Activated naive CD4-positive, alpha-beta T cell treated with anti-CD3 and anti-CD28 coated beads, Interleukin-2, amount 50 U/mL, for 24 hours (primary cell): ENCODE data around the gene EIF2B4.

Experiments
- H3K27ac Mint-ChIP-seq: one replicate; pipeline ENCODE4 v1.8.0; 2021; ENCODE audit warnings: mild to moderate bottlenecking, mixed read lengths
- H3K27me3 Mint-ChIP-seq: one replicate; pipeline ENCODE4 v1.8.0; 2021; ENCODE audit warnings: mixed read lengths
- H3K36me3 Mint-ChIP-seq: one replicate; pipeline ENCODE4 v1.8.0; 2021; ENCODE audit warnings: mixed read lengths
- H3K4me1 Mint-ChIP-seq: one replicate; pipeline ENCODE4 v1.8.0; 2021; ENCODE audit warnings: mixed read lengths
- H3K4me3 Mint-ChIP-seq: one replicate; pipeline ENCODE4 v1.8.0; 2021; ENCODE audit warnings: mild to moderate bottlenecking, mixed read lengths
- H3K9me3 Mint-ChIP-seq: one replicate; pipeline ENCODE4 v1.8.0; 2021; ENCODE audit warnings: mixed read lengths

EIF2B4 gene

DNA sequence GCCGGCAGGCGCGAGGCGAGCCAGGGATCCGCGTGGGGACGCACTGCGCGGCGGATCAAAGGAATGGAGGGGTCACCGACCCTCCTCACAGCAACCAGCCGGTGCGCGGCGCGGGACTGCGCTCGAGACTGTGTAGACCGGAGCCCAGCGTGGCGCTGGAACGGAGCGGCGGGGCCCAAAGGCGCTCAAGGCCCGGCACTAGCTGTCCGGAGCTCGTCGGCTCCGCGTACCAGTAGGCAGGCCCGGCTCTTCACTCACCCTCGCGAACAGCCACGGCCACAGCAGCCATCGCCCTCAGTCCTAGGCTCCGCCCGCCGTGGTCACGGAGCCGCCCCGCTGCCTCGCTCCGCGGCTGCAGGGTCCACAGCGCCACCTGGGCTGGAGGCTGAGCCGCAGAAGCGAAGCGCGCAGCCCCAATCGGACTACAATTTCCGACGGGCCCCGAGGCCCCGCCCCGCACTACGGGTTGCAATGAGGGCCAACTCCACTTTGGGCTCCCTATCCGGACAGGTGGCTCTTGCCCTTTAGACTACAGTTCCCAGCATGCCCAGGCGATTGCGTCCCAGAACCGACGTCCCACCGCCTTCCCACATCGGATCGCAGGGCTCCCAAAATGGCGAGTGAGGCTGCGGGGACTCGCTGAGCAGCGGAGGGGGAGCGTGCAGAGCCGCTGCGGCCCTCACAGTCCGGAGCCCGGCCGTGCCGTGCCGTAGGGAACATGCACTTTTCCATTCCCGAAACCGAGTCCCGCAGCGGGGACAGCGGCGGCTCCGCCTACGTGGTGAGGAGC lies at the start of gene EIF2B4, which contains the start of gene SNX17:
EIF2B4 (minus strand) TSS at position 313 of the 790 bp plus-strand sequence; CDS start at position 289, 24 bp downstream.
SNX17 (plus strand) TSS at position 591 of the 790 bp plus-strand sequence; CDS start at position 719, 128 bp downstream.
- Mint-ChIP-seq H3K4me1 (peaks cover 38% of the 10 kb centered on the region), H3K36me3 (peaks cover 26% of the 10 kb centered on the region), H3K27ac (peak within 1 kb of the TSS; percentile 98), H3K27me3 (no peaks in the 10 kb centered on the region), H3K9me3 (no peaks in the 10 kb centered on the region), H3K4me3 (peak within 1 kb of the TSS; percentile 89)

- H3K27ac Mint-ChIP-seq: no peak overlapping the region
- no peaks in the 10 kb centered on the region for H3K9me3 Mint-ChIP-seq
- peaks cover 3% of the 10 kb centered on the region for H3K4me1 Mint-ChIP-seq
These were observed 46.0 kb upstream of the EIF2B4 start for GRCh38 chr2:27416151-27416550.

GRCh38 chr2:27412419-27413152 lies 42.4 kb upstream of the EIF2B4 start:
- Mint-ChIP-seq H3K27ac (no peak overlapping the region), H3K4me3 (no peak overlapping the region), H3K36me3 (peaks cover 2% of the 10 kb centered on the region), H3K27me3 (peaks cover 2% of the 10 kb centered on the region), H3K4me1 (peaks cover 19% of the 10 kb centered on the region), H3K9me3 (no peaks in the 10 kb centered on the region)

More at GRCh38 chr2:27416151-27416550, 46.0 kb upstream of the EIF2B4 start:
- Mint-ChIP-seq H3K4me3 (no peak overlapping the region), H3K27me3 (peaks cover 2% of the 10 kb centered on the region), H3K36me3 (no peaks in the 10 kb centered on the region)

- peak within 1 kb of the TSS; percentile 96 for H3K4me3 Mint-ChIP-seq
- peak within 1 kb of the TSS; percentile 96 for H3K27ac Mint-ChIP-seq
- no peaks in the 10 kb centered on the region for H3K9me3 Mint-ChIP-seq
- H3K4me1 Mint-ChIP-seq: peaks cover 35% of the 10 kb centered on the region
- H3K27me3 Mint-ChIP-seq: peaks cover 2% of the 10 kb centered on the region
- H3K36me3 Mint-ChIP-seq: peaks cover 6% of the 10 kb centered on the region
These were observed 39.4 kb upstream of the EIF2B4 start, which contains the start of gene PPM1G for GRCh38 chr2:27409321-27410073. Gene PPM1G (minus strand): TSS chr2:27409591. CDS start chr2:27409422, 169 bp downstream.

GRCh38 chr2:27408601-27409320 lies 38.6 kb upstream of the EIF2B4 start:
- Mint-ChIP-seq H3K9me3 (no peaks in the 10 kb centered on the region), H3K27me3 (peaks cover 2% of the 10 kb centered on the region), H3K27ac (peak overlapping the region; percentile 89), H3K4me3 (peak overlapping the region; percentile 96), H3K36me3 (peaks cover 6% of the 10 kb centered on the region), H3K4me1 (peaks cover 43% of the 10 kb centered on the region)

DNA sequence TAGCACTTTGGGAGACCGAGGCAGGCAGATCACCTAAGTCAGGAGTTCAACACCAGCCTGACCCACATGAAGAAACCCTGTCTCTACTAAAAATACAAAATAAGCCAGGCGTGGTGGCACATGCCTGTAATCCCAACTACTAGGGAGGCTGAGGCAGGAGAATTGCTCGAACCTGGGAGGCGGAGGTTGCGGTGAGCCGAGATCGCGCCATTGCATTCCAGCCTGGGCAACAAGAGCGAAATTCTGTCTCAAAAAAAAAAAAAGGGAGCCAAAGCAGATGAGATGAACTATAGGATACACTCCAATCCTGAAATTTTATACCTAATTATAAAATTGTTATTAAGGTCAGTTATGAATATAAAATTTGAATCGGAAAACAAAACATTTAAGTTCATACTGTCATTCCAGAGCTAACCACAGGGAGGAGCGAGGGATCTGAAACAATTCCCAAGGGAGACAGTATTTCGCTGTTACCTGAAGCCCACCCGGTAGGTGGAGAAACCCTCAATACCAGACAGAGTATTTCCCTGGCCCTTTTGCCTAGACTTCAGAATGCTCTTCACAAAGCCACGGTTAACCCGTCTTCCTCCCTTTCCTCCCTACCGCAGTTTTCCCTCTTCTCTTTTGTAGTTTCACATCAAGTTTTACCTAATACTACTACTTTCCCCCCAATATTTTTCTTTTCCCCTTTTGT lies 37.8 kb upstream of the EIF2B4 start:
- peaks cover 6% of the 10 kb centered on the region for H3K36me3 Mint-ChIP-seq
- H3K4me3 Mint-ChIP-seq: peak overlapping the region; percentile 96
- peaks cover 2% of the 10 kb centered on the region for H3K27me3 Mint-ChIP-seq
- H3K9me3 Mint-ChIP-seq: no peaks in the 10 kb centered on the region
- peaks cover 48% of the 10 kb centered on the region for H3K4me1 Mint-ChIP-seq
- peak overlapping the region; percentile 89 for H3K27ac Mint-ChIP-seq

DNA sequence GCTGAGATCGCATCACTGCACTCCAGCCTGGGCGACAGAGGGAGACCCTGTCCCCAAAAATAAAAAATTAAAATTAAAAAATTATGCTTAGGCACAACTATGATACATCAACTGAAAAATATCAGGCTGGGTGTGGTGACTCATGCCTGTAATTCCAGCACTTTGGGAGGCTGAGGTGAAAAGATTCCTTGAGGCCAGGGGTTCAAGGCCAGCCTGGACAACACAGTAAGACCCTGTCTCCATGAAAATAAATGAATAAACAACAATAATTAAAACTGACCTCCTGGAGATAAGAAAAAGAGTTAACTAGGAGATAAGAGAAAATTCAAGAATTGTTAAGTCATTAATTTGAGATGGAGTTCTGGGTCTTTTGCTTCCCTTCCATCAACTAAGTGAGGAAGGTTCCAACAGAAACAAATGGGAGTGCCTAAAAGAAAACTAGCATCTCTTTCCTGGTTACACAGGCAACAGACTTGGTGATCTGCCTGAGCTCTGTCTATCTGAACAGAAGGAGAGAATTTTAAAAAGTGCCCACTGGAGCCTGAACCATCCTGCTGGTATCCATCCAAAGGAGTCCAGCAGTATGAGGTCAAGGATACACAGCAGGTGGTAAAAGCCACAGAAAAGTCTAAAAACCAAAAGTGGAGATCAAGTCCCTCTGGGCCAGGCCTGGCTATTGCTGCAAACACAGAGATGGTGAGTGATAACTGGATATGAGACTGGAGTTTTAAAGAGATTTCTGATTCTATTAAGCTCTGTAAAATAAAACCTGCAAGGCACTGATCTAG lies 30.4 kb upstream of the EIF2B4 start:
- peaks cover 51% of the 10 kb centered on the region for H3K4me1 Mint-ChIP-seq
- peak overlapping the region; percentile 27 for H3K4me3 Mint-ChIP-seq
- no peaks in the 10 kb centered on the region for H3K9me3 Mint-ChIP-seq
- H3K27me3 Mint-ChIP-seq: no peaks in the 10 kb centered on the region
- H3K27ac Mint-ChIP-seq: peak overlapping the region; percentile 32
- H3K36me3 Mint-ChIP-seq: peaks cover 9% of the 10 kb centered on the region

- Mint-ChIP-seq H3K9me3 (no peaks in the 10 kb centered on the region), H3K4me3 (peak overlapping the region; percentile 28), H3K4me1 (peaks cover 45% of the 10 kb centered on the region), H3K27ac (no peak overlapping the region), H3K27me3 (no peaks in the 10 kb centered on the region), H3K36me3 (peaks cover 10% of the 10 kb centered on the region)
These were observed 28.8 kb upstream of the EIF2B4 start for GRCh38 chr2:27398962-27399361.

DNA sequence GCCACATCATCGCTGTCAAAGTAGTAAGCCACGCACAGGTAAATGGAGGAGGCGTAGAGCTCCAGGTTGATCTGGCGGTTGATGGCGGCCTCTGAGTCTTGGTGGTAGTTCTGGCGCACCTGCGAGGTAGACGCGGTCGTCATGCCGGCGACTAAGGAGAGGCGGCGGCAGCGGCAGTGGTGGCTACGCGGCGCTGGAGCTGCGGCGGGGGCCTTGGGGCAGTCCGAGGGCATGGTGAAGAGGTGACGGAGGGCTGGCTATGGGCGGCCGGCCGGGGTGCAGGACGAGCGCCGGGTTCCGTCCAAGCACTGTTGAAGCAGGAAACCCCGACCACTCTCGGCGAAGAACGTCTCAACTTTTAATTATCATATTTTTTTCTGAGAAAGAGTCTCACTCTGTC lies 23.1 kb upstream of the EIF2B4 start:
- Mint-ChIP-seq H3K36me3 (peaks cover 12% of the 10 kb centered on the region), H3K27me3 (no peaks in the 10 kb centered on the region), H3K27ac (no peak overlapping the region), H3K4me1 (peaks cover 43% of the 10 kb centered on the region), H3K9me3 (no peaks in the 10 kb centered on the region), H3K4me3 (no peak overlapping the region)

DNA sequence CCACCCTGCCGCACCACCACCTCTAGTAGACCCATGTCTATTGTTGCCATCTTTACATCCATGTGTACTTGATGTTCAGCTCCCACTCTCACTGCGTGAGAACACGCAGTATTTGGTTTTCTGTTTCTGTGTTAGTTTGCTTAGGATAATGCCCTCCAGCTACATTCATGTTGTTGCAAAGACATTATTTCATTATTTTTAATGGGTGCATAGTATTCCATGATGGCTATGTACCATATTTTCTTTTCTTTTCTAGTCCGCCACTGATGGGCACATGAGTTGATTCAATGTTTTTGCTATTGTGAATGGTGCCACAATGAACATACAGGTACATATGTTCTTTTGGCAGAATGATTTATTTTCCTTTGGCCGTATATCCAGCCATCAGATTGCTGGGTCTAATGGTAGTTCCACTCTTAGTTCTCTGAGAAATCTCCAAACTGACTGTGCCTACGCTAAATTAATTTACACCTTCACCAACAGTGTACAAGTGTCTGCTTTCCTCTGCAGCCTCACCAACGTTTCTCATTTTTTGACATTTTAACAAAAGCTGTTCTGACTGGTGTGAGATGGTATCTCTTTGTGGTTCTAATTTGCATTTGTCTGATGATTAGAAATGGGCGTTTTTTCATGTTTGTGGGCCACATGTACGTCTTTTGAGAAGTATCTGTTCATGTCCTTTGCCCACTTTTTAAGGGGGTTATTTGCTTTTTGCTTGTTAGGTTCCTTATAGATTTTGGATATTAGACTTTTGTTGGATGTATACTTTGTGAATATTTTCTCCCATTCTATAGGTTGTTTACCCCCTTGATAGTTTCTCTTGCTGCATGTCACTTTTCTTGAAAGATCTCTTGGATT lies 20.9 kb upstream of the EIF2B4 start:
- H3K27me3 Mint-ChIP-seq: no peaks in the 10 kb centered on the region
- H3K36me3 Mint-ChIP-seq: peaks cover 12% of the 10 kb centered on the region
- peak overlapping the region; percentile 65 for H3K4me3 Mint-ChIP-seq
- H3K27ac Mint-ChIP-seq: peak overlapping the region; percentile 65
- peaks cover 32% of the 10 kb centered on the region for H3K4me1 Mint-ChIP-seq
- no peaks in the 10 kb centered on the region for H3K9me3 Mint-ChIP-seq

DNA sequence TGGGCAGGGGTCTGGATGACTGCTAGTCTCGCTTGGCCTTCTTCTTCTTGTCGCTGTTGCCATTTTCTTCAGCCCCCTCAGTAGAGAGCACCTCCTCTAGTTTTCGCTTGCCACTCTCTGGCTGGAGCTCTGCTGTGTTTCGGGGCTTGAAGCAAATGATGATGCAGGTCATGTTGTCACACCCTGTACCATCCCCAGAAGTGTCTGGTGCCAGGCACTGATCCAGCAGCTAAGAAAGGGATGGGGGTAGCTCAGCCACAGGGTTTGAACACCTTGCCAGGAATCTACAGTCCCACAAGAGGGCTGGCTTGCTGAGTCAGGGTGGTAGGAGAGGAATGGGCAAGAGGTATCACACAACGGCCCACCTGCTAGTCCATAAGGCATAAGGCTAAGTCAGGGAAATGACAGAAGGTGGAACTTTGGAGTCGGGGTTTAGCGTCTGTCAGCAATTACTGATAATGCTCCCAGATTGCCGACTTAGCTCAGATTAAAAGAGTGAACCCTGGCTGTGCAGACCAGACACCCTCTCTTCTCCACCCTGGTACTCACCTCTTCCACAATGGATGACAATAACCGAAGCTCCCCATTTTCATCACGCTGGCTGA lies 11.5 kb upstream of the EIF2B4 start:
- no peaks in the 10 kb centered on the region for H3K27me3 Mint-ChIP-seq
- peak overlapping the region; percentile 88 for H3K27ac Mint-ChIP-seq
- peaks cover 14% of the 10 kb centered on the region for H3K36me3 Mint-ChIP-seq
- H3K9me3 Mint-ChIP-seq: no peaks in the 10 kb centered on the region
- H3K4me1 Mint-ChIP-seq: peaks cover 28% of the 10 kb centered on the region
- H3K4me3 Mint-ChIP-seq: peak overlapping the region; percentile 93

DNA sequence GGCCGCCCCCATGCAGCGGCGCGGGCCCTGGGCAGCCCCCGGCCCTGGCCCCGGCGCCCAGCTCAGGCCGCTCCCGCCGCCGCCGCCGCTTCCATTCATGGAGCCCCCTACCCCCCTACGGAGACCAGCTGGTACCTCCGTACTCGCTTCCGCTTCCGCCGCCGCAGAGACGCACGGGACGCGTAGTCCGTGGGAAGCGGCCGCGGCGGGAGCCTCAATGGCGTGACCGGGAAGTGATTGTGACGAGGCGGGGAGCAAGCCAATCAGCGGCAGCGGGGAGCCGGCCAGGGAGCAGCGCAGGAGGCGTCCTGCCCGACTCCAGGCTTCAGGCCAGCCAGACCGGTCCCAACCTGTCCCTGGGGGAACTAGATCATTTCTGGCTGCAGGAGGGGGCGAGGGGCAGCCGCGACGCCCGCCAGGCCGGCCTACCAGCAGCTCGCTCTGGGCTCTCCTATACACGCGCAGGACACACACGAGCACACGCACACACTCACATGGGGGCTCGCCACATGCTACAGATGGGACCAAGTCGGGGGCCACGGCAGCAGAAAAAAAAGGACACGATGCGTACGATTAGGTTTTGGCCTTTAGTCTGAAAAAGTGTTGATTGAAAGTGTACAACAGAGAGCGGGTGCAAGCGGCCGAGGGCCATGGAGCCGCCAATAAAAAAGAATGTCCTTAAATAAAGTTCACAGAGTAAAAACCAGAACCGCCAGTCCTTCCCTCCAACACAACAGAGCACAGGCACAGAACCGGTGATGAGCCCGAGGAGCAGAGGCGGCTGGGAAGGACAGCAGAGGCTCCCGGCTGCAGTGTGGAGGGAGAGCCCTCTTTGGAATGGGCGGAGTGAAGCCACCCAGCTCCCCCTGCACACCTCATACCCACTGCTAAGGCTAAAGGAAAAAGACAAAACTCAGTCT lies 10.7 kb upstream of the EIF2B4 start, which contains the start of gene ZNF513:
ZNF513 (minus strand) TSS at position 109 of the 920 bp plus-strand sequence. CDS start 208 bp downstream, outside the sequence.
- Mint-ChIP-seq H3K36me3 (peaks cover 14% of the 10 kb centered on the region), H3K27me3 (no peaks in the 10 kb centered on the region)

More for the DNA sequence above, 10.7 kb upstream of the EIF2B4 start, which contains the start of gene ZNF513:
- Mint-ChIP-seq H3K9me3 (no peaks in the 10 kb centered on the region), H3K27ac (peak within 1 kb of the TSS; percentile 95), H3K4me1 (peaks cover 28% of the 10 kb centered on the region), H3K4me3 (peak within 1 kb of the TSS; percentile 93)
